GM19397 (cell line): ENCODE data around the gene TCAF1.
"Not testable (repeated sequence)": the region's sequence is repeated elsewhere in the genome, so short reads cannot be mapped to it uniquely, and the experiment has no call there.

ENCODE experiments used
- ATAC-seq: cut with Tn5 transposase; IDR thresholded peaks from one replicate; pipeline ENCODE4 v1.9.1; 2021; ENCODE audit warnings: mild to moderate bottlenecking, moderate library complexity; ENCODE audit not compliant: unreplicated experiment

TCAF1 gene

DNA sequence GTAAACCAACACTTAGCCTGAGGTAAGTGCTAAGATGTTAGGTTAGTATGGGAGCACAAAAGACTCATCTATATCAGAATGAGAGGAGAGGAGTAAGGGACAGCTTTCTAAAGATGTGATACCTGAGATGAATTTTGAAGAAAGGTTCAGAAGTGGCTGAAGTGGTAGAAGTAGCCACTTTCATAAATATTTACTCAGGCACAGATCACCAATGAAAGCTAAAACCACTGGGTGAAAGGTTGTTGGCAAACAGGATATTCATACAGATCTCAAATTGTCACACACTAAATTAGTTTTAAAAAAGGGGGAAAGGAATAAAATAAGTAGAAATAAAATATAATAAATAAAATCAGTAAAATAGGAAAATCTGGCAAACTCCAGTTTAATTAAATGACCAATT lies 30.4 kb downstream of the TCAF1 start:
- ATAC-seq, result not testable (repeated sequence)

DNA sequence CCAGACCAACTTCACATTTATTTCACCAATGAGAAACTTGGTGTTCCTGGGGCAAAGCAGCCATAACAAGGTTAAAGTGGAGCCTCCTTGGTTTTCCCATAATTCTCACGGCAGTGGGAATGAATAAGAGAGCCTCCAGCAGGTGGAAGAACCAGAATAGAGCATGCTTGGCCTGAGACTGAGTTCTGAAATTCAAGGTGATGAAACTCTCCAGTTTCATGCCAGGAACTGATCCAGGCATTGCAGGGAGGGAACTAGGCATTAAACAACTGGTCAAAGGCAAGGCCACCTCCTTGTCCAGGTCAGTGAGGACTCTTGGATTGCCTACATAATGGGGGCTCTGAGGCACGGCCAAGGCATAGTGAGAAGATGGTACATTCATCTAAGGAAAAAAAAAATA lies 44.0 kb downstream of the TCAF1 start:
- ATAC-seq, result not testable (repeated sequence)

DNA sequence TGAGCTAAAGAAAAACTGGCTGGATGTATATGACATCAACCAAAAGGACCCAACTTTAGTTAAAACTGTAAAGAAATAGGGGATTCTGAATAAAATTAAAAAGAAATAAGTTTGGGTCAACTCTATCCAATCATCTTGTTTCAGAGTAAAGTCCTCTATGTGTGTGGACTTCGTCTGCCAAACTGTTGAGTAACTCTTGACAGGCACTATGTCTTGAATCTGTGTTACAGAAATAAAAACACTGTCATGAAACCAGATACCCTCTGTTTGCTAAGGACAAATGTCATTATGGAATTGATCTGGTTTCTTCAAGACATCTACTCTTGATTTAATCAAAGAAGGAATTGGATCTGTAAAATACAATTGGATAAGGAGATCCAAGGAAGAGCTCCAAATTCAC lies 46.5 kb downstream of the TCAF1 start:
- not testable (repeated sequence) for ATAC-seq

DNA sequence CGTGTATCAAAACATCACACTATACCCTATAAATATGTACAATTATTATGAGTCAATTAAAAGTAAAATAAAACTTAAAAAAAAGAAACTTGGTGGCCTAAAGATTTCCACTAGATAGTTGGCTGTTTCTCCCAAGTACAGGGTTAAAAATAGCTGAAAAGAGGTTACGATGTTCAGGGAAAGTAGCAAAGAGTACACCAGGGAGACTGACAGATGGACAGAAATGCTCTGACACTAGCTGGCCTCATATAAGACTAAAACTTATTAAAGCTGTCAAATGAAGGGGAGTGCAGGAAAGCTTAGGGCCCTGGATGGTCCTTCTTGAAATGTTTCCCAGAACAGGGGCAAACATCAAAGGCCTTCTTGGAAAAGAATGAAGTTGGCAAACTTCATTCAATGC lies 51.3 kb downstream of the TCAF1 start:
- ATAC-seq, result no peak

DNA sequence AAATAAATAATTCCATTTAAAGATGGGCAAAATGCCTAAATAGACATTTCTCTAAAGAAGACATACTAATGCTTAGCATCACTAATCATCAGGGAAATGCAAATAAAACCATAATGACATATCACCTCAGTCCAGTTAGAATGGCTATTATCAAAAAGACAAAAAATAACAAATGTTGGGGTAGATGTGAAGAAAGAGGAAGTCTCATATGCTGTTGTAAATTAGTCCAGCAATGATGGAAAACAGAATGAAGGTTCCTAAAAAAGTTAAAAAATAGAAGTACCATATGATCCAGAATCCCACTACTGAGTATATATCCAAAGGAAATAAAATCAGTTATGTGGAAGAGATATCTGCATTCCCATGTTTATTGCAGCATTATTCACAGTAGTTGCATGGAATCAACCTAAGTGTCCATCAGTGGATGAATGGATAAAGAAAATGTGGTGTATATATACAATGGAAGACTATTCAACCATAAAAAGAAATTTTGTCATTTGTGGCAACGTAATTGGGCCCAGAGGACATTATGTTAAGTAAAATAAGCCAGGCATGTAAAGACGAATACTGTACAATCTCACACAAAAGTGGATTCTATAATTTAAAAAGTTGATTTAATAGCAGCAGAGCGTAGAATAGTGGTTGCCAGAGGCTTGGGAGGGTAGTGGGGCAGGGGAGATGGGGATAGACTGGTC lies 52.0 kb downstream of the TCAF1 start:
- ATAC-seq, result no peak

DNA sequence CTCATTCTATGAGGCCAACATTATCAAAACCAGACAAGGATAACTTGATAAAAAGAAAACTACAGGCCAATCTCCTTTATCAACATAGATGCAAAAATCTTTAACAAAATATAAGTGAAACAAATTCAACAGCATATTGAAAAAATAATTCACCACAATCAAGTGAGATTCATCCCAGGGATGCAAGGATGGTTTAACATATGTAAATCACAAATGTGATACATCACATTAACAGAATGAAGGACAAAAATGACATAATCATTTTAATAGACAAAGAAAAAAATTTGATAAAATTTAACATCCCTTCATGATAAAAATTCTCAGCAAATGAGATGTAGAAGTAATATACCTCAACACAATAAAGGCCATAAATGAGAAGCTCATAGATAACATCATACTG lies 53.8 kb downstream of the TCAF1 start:
- ATAC-seq, result no peak

DNA sequence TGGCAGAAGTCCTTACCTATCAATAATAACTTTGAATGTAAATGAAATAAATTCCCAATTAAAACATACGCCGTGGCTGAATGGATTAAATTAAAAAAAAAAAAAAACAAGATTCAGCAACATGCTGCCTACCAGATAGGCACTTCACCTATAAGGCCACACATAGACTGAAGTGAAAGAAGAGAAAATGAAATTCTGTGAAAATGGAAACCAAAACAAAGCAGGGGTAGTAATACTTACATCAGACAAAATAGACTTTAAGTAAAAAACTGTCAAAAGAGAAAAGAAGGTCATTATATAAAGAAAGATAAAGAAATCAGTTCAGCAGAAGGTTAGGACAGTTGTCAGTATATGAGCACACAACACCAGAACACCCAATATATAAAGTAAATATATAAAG lies 55.3 kb downstream of the TCAF1 start:
- no peak for ATAC-seq

DNA sequence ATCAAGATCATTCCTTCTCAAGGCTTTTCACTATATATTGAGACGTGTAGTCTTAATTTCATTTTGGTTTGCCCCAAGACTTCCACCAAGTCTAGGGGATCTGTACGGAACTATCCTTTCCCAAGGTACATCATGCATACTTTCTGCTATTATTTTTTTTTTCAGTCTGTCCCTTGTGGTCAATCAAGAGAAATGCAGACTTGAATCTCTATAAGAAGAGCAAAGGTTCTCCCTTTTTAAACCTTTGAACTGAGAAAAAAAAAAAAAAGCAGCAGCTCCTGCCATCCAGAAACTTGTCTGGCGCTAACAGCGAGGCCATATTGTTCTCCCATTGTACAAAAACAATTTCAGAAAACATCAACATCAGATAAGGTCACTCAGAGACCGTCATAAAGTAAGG lies 60.3 kb downstream of the TCAF1 start:
- ATAC-seq, result not testable (repeated sequence)

DNA sequence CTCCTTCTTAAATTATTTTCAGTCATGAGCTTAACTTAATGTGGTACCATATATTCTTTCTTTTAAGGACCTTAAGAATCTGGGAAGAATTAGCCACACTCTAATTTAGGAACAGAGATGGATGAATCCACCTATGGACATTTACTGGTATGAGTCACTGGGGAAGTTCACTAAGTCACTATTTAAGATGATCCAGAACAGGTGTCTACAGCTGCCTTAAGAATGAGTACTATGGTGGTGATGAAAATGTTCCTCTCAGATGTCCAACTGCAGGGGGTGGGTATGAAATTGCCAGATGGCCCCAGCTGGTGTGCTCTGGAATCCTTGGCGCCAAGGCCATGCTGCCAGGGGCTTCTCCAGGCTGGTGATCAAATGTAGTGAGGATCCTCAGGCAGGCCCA lies 61.9 kb downstream of the TCAF1 start:
- not testable (repeated sequence) for ATAC-seq

DNA sequence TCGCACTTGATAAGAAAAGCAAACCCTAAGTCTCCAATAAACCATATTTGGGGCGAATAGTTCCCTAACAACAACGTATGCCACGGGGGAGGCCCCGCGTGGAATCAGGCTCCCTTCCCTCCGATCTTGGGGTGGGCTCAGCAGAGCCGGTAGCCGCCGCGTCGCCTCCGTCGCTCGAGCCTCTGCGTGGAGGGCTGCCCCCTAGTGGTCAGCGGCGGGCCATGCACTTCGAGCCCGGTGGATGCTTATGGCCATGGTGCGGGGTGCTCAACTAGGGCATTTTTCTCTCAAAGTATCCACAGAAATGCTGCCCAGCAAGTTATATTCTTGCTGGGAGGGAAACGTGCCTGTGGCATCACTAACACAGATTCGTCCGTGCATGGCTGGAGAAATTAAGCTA lies 64.8 kb downstream of the TCAF1 start:
- ATAC-seq, result peak; percentile 60

DNA sequence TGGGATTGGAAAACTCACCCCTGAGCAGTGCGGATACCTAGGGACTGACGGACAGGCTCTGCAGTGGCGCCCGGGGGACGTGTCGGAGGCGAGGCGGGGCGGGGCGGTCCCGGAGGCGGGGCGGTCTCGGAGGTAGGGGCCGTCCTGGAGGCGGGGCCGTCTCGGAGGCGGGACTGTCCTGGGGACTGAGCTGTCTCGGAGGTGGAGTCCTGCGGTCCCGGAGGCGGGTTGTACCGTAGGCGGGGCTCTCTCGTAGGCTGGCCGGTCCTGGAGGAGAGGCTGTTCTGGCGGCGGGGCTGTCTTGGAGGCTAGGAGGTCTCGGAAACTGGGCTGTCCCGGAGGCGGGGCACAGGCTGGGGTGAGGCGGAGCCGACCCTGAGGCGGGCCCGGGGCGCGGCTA lies 65.4 kb downstream of the TCAF1 start:
- peak; percentile 81 for ATAC-seq

DNA sequence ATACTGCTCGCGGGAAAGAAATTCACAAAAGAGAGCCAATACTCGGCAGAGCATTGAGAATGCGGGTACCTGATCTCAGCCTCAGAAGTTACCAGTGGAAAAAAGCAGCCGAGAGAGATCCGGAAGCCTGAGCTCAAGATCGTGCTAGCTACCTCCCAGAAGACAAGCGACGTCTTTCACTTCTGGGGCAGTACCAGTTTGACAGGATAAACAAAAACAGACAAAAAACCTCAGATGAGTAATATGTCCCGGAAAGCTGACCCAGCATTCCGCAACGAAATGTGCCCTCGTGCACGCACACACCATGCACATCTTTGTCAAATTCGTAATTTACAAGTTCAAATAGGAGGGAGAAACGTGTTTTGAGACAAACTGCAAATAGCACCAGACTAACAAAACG lies 65.9 kb downstream of the TCAF1 start:
- ATAC-seq, result peak; percentile 21

DNA sequence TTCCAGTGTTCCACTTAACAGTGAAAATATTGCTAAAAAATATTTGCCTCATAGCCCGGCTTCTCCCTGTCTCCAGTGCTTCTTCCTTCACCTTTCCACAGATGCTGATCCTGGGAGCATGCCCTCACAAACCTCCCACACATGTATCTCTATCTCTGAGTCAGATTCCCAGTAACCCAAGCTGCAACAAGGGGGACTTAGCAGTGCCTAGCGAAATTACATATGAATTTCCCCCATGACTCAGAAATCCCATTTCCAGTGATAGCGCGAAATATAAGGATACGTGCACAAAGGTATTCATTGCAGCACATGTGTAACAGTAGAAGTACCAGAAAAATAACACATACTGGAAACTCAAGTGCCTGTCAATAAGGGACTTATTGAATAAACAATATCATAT lies 75.4 kb downstream of the TCAF1 start:
- not testable (repeated sequence) for ATAC-seq

DNA sequence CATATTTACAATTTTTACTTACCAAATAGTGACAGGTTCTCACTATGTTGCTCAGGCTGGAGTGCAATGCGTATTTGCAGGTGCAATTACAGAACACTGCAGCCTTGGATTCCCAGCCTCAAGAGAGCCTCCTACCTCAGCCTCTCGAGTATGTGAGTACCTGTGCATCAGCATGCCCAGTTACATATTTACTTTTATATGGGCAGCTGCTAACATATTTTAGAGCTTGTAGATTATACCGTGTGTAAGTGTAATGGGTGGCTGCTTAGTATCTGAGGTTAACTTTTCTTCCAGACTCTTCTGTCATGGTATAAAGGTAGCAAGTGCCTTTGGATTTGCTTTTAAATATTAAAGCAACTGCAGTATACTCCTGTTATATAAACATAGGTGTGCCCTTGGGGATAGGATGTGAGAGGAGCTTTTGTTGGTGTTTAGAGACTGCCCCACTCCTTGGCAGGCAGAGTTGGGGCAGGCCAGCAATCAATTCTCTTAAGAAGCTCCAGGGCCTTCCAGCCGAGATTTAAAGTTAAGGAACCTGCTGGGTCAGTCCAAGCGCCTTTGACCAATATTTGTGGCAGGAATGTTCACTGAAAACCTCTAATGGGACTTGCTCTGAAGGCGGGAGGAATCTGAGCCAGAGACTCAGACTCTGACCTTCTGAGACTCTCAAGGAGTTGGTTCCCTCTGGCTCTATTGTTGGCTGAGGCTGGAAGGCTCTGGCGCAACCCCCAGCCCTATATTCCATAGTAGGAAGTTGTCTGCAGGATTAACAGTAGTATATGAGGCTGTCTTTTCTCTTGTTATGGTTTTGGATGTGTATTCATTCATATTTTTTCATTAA lies 77.5 kb downstream of the TCAF1 start:
- ATAC-seq, result not testable (repeated sequence)

DNA sequence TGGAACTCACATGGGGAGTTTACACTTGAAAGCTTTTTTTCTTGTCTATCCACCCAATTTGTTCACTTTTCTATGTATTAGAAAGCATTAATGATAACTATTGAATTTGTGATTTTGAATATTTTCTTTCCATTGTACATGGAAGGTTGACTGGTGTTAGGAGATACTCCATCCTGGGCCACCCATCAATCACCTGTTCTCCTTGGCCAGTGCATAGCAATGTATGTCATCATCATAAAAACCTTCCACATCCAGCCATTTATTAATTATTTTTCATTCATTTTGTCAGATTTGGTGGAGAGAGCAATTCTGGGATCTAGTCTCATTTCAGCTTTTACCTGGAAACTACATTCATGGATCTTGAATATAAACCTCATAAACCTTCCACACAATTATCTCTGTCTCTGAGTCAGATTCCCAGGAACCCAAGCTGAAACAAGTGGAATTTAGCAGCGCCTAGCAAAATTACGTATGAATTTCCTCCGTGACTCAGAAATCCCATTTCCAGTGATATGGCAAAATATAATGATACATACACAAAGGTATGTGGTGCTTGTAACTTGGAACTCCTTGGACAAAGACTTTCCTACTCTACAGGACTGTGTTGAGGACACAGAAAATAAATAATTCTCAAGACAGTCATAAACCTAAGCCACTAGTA lies 78.2 kb downstream of the TCAF1 start:
- not testable (repeated sequence) for ATAC-seq

DNA sequence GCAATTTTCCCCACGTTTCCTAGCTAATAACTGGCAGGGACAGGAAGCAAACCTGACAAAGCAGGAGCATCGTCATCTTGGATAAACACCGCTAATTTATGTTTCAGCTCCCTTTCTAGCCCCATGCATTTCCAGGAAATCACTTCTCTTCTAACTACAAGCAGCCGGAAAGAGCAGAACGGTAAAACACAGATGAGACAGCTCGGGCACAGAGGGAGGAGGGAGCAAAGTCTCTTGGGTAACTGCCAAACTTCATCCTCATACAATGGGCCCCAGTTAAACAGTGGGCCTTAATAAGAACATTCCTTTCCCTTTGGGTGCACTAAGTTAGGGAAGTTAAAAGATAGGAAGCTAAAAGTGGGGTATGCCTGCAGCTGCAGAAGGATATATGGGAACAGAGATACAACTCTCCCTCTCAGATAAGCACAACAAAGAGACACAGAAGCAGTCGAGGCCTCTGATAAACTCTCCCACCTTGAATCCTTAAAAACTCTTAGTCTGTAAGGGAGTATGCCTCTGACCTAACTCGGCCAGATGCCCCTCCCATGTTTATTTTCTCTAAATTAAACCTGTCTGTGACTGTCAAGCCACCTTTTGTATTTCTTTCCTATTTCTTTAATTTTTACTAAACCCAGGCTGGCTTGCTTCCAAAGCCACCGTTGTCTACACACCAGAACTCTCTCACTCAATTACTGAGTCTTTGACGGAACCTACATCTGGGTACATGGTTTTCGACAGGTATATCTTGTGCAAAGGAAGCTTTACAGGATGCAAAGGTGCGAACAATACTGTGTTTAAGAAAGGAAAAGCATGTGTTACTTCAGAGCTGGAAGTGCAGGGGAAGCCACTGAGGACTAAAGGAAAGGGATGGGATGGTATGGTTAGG lies 80.3 kb downstream of the TCAF1 start:
- ATAC-seq, result not testable (repeated sequence)

DNA sequence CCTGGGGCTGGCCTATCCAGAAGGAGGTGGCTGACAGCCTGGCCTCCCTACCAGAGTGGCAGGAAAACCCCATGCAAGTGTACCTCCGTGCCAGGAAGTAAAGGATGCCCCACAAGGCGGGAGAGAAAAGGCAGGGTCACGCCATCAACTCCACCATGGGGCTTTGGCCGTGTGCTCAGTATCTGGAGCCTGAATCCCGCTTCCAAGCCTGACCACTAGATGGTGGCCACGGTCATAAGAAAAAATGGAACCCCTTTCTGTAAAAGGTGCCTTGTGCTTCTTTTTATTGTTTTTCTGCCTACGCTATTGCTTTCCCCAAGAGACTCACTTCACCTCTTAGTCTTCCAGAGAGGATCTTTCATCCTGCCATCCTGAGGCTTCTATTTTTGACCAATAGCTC lies 84.1 kb downstream of the TCAF1 start:
- ATAC-seq, result peak; percentile 50

DNA sequence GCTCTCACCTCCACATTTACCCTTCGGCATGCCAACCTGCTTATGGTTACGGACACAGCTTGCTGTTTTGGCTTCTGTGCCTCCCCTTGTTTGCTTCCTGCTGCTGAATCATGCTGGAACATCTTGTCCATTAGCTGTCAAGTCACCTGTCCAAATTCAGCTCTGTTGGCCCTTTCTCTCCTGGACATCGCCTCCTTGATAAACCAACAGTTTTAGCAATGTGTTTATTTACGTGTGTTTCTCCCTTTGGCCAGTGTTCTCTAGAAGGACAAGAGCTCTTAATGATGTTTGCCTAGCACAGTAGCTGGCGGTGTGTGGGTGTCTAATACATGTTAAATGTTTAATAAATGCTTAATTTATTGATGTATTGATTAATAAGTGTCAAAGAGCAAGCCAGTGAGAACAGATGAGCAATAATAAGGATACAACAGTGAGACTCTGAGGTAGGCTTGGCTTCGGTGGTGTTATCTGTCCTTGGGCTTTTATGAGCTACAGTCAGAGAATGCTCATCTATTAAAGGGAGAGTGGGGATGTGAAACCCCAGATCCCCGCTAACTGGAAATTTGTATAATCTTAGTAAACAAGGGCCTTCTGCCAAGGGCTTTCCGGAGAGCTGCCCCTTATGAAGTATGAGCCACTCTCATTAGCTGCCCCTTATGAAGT lies 85.4 kb downstream of the TCAF1 start:
- ATAC-seq, result not testable (repeated sequence)

DNA sequence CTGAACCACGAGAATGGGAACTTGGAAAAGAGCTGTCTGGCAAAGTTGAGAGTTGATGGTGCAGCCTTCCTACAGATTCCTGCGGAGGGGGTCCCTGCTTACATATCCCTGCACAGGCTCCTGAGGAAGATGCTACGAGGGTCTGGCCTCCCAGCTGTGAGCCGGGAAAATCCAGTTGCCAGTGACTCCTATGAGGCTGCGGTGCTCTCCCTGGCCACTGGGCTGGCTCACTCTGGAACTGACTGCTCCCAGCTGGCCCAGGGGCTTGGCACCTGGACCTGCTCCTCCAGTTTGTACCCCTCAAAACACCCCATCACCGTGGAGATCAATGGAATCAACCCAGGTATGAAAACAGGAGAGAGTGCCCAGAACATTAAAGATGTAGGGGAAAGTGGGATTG lies 91.3 kb downstream of the TCAF1 start:
- ATAC-seq, result not testable (repeated sequence)

DNA sequence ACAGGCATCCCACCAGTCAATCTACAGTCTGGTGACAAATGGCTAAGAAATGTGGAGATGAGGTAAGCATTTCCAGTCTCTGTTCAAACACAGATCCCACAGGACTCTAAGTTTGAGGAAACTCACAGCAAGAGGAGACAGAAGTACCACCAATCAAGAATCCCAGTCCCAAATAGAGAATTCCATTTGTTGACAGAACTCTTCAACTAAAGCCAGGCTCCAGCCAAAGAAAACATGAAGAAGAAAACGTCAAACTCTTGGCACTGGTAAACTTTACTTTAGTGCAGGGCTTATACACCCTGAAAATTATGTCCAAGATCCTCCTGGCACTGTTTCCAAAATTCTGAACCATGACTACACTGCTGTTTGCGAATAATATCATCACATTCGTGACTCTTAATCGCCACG lies 95.3 kb downstream of the TCAF1 start:
- not testable (repeated sequence) for ATAC-seq
